H1 (cell line): ENCODE data around the gene EIF4ENIF1. TPM values are rescaled to one million over a fixed set of nuclear protein-coding genes. Genes with fewer than 3 reads are reported as not detected.

ENCODE experiments used
- MAFK ChIP-seq: IDR thresholded peaks from 2 replicates; pipeline ENCODE4 v1.6.1; 2012; ENCODE audit warnings: low read depth, mild to moderate bottlenecking, improper control_type of control experiment, low read length
- NRF1 ChIP-seq: IDR thresholded peaks from 2 replicates; pipeline ENCODE4 v1.6.1; 2011; ENCODE audit warnings: mild to moderate bottlenecking, low read depth, low read length, improper control_type of control experiment
- RAD21 ChIP-seq, 2 experiments: IDR thresholded peaks in 1 of 2; conservative IDR thresholded peaks in 1 of 2; 2 replicates each; pipeline ENCODE4 v1.6.1; 2011; ENCODE audit warnings: low read depth in 2 of 2, low read length in 2 of 2, improper control_type of control experiment in 1 of 2, inconsistent platforms in 1 of 2, mild to moderate bottlenecking in 1 of 2, moderate library complexity in 1 of 2
- polyA plus RNA-seq, 7 experiments: library from polyadenylated mRNA; depleted of rRNA in 3 of 7; stranded (reverse) in 5 of 7; unstranded in 2 of 7; fragments of >200 nt in 5 of 7; fragments of 200-250 nt in 2 of 7; gene quantifications; 1 replicate in 5 of 7; 2 replicates in 1 of 7; 4 replicates in 1 of 7; pipeline versions ENCODE4 v1.2.1 to v1.2.3, GENCODE V29; 2011 to 2013; ENCODE audit warnings: missing spikeins in 2 of 7, mixed read lengths in 2 of 7
- total RNA-seq: library from RNA; stranded (reverse); fragmentation: NEBNext Ultra II Directional; extraction: Animal tissue kit (Norgen Biotek cat#: 25700); gene quantifications from 2 replicates; pipeline ENCODE4 v1.2.1, GENCODE V29; 2021

Gene EIF4ENIF1
- total and polyA plus RNA-seq, 2 of the 8 experiments (the other 6 are each of a cell fraction or from before 2014, with no cell fraction given): 21.9 to 23.6 TPM

- TF ChIP-seq RAD21 (IDR thresholded peaks at IDR 0.05 in 1 of 2, conservative IDR thresholded peaks at IDR 0.05 in 1 of 2; ENCODE audit: low read depth in 2 of 2, low read length in 2 of 2): no peak
- TF ChIP-seq NRF1: no peak
- no peak for TF ChIP-seq MAFK
Measured at GRCh38 chr22:31445642-31446041, 44.0 kb downstream of the EIF4ENIF1 start (continued).
